H1 (cell line): Measurements from ENCODE around the gene CFP. TPM values are rescaled to one million over a fixed set of nuclear protein-coding genes. Genes with fewer than 3 reads are reported as not detected.

Source experiments
- CHD1 ChIP-seq: IDR thresholded peaks from 2 replicates; pipeline ENCODE4 v1.6.1; 2012; ENCODE audit warnings: low read depth, low read length, improper control_type of control experiment
- GTF2F1 ChIP-seq: IDR thresholded peaks from 2 replicates; pipeline ENCODE4 v1.6.1; 2012; ENCODE audit warnings: low read depth, low read length, improper control_type of control experiment, borderline replicate concordance
- HDAC2 ChIP-seq, 2 experiments: fragments of 300-600 bp in 1 of 2; sonication (generic) in 1 of 2; IDR thresholded peaks; 2 replicates each; pipeline ENCODE4 v1.6.1; 2011 to 2012; ENCODE audit warnings: low read depth in 2 of 2, low read length in 2 of 2, mild to moderate bottlenecking in 2 of 2, moderate library complexity in 2 of 2, borderline replicate concordance in 1 of 2, inconsistent platforms in 1 of 2
- JUN ChIP-seq: IDR thresholded peaks from 2 replicates; pipeline ENCODE4 v1.6.1; 2011; ENCODE audit warnings: low read depth, mild to moderate bottlenecking, improper control_type of control experiment, low read length
- JUND ChIP-seq: IDR thresholded peaks from 2 replicates; pipeline ENCODE4 v1.6.1; 2011; ENCODE audit warnings: mild to moderate bottlenecking, improper control_type of control experiment, low read length
- RBBP5 ChIP-seq: IDR thresholded peaks from 2 replicates; pipeline ENCODE4 v1.7.1; 2012; ENCODE audit warnings: low read depth, mild to moderate bottlenecking, inconsistent platforms, low read length, moderate library complexity, borderline replicate concordance
- YY1 ChIP-seq: IDR thresholded peaks from 2 replicates; pipeline ENCODE4 v1.6.1; 2011; ENCODE audit warnings: low read depth, mild to moderate bottlenecking, low read length
- polyA plus RNA-seq, 7 experiments: library from polyadenylated mRNA; depleted of rRNA in 3 of 7; stranded (reverse) in 5 of 7; unstranded in 2 of 7; fragments of >200 nt in 5 of 7; fragments of 200-250 nt in 2 of 7; gene quantifications; 1 replicate in 5 of 7; 2 replicates in 1 of 7; 4 replicates in 1 of 7; pipeline versions ENCODE4 v1.2.1 to v1.2.3, GENCODE V29; 2011 to 2013; ENCODE audit warnings: missing spikeins in 2 of 7, mixed read lengths in 2 of 7
- total RNA-seq: library from RNA; stranded (reverse); fragmentation: NEBNext Ultra II Directional; extraction: Animal tissue kit (Norgen Biotek cat#: 25700); gene quantifications from 2 replicates; pipeline ENCODE4 v1.2.1, GENCODE V29; 2021

The CFP gene
- total and polyA plus RNA-seq, 2 of the 8 experiments (the other 6 are each of a cell fraction or from before 2014, with no cell fraction given) = 0.76 to 2.2 TPM

- TF ChIP-seq JUN (no peak), RBBP5 (no peak), CHD1 (no peak), YY1 (no peak), HDAC2 (IDR thresholded peaks at IDR 0.05; ENCODE audit: borderline replicate concordance in 1 of 2, low read depth in 2 of 2, low read length in 2 of 2) (no peak), GTF2F1 (no peak), JUND (no peak)
Measured at GRCh38 chrX:47577901-47578300, 51.8 kb downstream of the CFP start (continued).
